NB4 (cell line): ENCODE data around the gene RAD51B.

Experiments
- DNase-seq: peaks from one replicate; pipeline ENCODE4 v3.0.0; 2010; ENCODE audit warnings: low read depth
- H3K4me3 ChIP-seq: one replicate; pipeline ENCODE4 v1.5.1; 2011; ENCODE audit warnings: mild to moderate bottlenecking, low read depth, low read length, moderate library complexity
- MYC ChIP-seq: IDR thresholded peaks from 2 replicates; pipeline ENCODE4 v1.6.1; 2011; ENCODE audit warnings: low read depth, low read length
- POLR2A ChIP-seq: IDR thresholded peaks from 2 replicates; pipeline ENCODE4 v1.6.1; 2011; ENCODE audit warnings: mild to moderate bottlenecking; ENCODE audit not compliant: insufficient read length; ENCODE audit errors: extremely low read depth
- TF ChIP-seq, protein P1 (sequence below): IDR thresholded peaks from 2 replicates; pipeline ENCODE4 v1.6.1; 2011; ENCODE audit warnings: low read depth, low read length
- TF ChIP-seq, protein P2 (sequence below): IDR thresholded peaks from one replicate; pipeline ENCODE4 v1.5.1; 2012; ENCODE audit warnings: low read depth, low read length

Gene RAD51B

DNA sequence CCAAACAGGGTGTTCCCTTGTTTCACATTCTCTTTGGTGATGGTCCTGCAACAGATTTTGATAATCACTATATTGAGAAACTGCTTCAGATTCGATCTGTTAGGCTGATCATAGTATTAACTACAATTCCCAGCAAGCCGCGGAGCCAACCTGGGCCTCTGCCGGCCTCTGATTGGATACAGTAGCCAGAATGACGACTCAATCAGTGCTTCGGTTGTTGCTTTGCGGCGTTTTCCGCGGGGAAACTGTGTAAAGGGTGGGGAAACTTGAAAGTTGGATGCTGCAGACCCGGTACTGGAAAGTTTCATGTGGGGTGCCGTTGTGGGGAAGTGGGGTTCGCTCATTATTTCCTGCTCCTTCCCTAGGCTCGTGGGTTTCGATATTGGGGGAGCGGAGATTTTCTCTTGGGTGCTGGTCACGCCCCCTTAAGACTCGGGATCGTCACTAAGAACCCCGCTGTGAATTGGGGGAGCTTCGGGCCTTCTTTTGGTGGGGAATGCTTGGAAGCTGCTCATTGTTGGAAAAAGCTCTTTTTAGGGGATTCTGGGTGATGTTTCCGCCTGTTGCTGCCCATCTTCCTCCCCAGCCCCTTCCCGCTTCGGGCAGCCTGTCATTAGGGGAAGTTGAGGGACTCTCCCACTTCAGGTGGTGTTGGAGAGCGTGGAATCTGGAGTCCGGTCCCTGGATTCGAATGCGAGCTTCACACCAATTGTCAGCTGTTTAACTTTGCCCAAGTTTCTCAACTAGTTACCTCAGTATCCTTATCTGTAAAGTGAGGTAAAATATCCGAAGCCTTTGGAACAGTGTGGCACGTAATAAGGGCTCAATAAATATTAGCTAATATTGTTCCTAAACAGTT is at the start of gene RAD51B:
Gene RAD51B (plus strand): TSS at position 217 of the 859 bp plus-strand sequence.
- DNase-seq, result peak; percentile 85
- peak within 1 kb of the TSS; percentile 95 for H3K4me3 ChIP-seq
- peak; percentile 46 for TF ChIP-seq POLR2A
- TF ChIP-seq, protein P1, sequence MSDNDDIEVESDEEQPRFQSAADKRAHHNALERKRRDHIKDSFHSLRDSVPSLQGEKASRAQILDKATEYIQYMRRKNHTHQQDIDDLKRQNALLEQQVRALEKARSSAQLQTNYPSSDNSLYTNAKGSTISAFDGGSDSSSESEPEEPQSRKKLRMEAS, result peak; percentile 46
- TF ChIP-seq MYC, result peak; percentile 34
- TF ChIP-seq, protein P2, sequence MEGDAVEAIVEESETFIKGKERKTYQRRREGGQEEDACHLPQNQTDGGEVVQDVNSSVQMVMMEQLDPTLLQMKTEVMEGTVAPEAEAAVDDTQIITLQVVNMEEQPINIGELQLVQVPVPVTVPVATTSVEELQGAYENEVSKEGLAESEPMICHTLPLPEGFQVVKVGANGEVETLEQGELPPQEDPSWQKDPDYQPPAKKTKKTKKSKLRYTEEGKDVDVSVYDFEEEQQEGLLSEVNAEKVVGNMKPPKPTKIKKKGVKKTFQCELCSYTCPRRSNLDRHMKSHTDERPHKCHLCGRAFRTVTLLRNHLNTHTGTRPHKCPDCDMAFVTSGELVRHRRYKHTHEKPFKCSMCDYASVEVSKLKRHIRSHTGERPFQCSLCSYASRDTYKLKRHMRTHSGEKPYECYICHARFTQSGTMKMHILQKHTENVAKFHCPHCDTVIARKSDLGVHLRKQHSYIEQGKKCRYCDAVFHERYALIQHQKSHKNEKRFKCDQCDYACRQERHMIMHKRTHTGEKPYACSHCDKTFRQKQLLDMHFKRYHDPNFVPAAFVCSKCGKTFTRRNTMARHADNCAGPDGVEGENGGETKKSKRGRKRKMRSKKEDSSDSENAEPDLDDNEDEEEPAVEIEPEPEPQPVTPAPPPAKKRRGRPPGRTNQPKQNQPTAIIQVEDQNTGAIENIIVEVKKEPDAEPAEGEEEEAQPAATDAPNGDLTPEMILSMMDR, result no peak

DNA sequence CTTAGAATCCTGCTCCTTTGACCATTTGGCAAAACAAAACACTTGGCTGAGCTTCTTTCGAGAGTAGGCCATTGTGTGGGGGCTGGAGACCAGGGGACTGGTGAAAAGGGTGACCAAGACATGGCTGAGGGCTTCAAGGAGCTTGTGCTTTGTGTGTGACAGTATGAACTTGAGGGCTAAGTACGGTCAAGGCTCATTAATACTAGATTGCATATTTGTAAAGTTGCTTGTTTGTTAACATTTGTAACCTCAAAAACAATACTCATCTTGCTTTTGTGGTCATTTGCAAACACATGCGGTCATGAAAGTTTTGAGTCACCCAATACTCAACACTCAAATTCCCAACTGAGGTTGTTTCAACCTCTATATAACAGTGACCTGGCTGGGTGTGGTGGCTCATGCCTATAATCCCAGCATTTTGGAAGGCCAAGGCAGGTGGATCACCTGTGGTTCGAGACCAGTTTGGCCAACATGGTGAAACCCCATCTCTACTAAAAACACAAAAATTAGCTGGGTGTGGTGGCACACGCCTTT is 45.7 kb upstream of the RAD51B start:
- DNase-seq, result no peak
- H3K4me3 ChIP-seq, result no peak overlapping the region
- TF ChIP-seq POLR2A (no peak), MYC (no peak)
- TF ChIP-seq, protein P2, result no peak
- TF ChIP-seq, protein P1, result no peak

DNA sequence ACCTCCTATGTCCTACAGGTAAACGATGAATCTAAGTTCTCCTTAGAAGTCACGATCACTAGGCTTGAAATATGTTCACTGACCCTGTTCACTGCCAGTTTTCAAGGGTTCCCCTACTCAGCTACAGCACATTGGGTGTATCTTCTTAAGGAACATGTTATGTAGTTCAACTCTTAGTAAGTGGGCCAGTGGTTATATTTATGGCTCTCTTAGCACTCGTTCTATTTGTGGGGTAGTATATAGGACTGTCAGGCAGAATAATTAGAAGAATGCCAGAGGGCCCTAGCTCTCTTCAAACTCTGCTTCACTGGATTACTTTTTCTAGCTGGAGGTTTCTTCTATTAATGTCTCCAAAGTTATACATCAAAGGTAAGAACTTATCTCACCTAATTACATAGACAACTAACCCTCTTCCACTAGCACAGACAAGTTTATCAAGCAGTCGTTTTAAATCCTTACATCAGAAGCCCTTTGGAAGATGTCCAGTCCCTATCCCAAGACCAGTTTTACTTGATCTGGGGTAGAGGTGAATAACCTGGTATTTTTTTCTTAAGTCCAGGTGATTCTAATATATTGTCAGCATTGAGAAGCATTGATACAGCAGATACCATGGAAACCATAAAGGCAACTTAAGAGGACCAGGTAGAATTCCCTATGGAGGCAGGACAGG is 42.8 kb upstream of the RAD51B start:
- no peak for DNase-seq

DNA sequence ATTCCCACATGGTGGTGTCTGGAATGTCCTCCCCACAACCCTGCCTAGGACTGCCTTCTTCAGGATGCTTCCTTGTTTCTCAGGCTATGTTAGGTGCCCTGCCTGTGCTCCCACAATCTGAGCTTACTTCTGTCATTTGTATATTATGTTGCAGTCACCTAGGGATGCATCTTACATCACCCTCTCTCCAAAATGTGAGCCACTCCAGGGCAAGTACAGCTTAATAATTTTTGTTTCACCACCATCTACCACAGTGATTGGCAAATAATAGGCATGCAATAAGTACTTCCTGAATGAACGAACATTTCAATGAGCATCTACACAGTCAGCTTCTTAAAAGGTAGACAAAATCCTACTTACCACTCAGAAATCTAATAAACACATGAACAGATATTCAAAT is 40.8 kb upstream of the RAD51B start:
- no peak overlapping the region for H3K4me3 ChIP-seq
- DNase-seq, result peak; percentile 2
- TF ChIP-seq MYC (no peak), POLR2A (no peak)
- TF ChIP-seq, protein P2, result no peak
- TF ChIP-seq, protein P1, result no peak

More for the DNA sequence above, 42.8 kb upstream of the RAD51B start:
- TF ChIP-seq, protein P1, result no peak
- TF ChIP-seq, protein P2, result no peak
- TF ChIP-seq POLR2A (no peak), MYC (no peak)
- no peak overlapping the region for H3K4me3 ChIP-seq

DNA sequence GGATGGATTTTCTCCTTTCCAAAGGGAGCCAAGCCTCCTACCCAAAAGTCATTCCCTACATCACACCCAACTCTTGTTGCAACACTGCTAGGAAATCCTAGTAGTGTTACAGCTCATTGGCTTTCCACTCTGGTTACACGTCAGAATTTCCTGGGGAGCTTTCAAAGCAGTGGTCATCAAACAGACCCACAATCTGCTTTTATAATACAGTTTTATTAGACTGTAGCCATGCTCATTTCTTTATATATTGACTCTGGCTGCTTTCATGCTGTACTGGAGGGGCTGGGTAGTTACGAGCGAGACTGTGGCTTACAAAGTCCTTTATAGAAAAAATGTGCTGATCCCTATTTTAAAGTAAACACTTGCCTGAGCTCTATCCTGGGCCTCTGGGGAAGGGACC is 37.5 kb upstream of the RAD51B start:
- H3K4me3 ChIP-seq, result no peak overlapping the region
- DNase-seq, result no peak
- TF ChIP-seq, protein P1, result no peak
- TF ChIP-seq, protein P2, result no peak
- TF ChIP-seq MYC, result no peak
- TF ChIP-seq POLR2A, result no peak
